Activated T-helper 2 cell treated with anti-CD3 and anti-CD28 coated beads, Interferon-gamma antibody, Interleukin-2, Interleukin-4, amounts not matched to agents 10 μg/mL and 5 μg/mL and 100 μg/mL, durations not matched to agents 14 hours and 24 hours and 36 hours (primary cell): ENCODE results near the gene MT1F. TPM values are rescaled to one million over a fixed set of nuclear protein-coding genes. Genes with fewer than 3 reads are reported as not detected.

Source experiments
- DNase-seq: peaks from one replicate; pipeline ENCODE4 v3.0.0; 2021; ENCODE audit warnings: low spot score
- H3K27ac Mint-ChIP-seq: one replicate; pipeline ENCODE4 v1.8.0; 2021; ENCODE audit warnings: mixed read lengths
- H3K27me3 Mint-ChIP-seq: one replicate; pipeline ENCODE4 v1.8.0; 2021; ENCODE audit warnings: low read depth, mixed read lengths
- H3K36me3 Mint-ChIP-seq: one replicate; pipeline ENCODE4 v1.8.0; 2021; ENCODE audit warnings: low read depth, mixed read lengths
- H3K4me1 Mint-ChIP-seq: one replicate; pipeline ENCODE4 v1.8.0; 2021; ENCODE audit warnings: low read depth, mixed read lengths
- H3K4me3 Mint-ChIP-seq: one replicate; pipeline ENCODE4 v1.8.0; 2021; ENCODE audit warnings: low read depth, mild to moderate bottlenecking, moderate library complexity, mixed read lengths
- H3K9me3 Mint-ChIP-seq: one replicate; pipeline ENCODE4 v1.8.0; 2021; ENCODE audit warnings: mixed read lengths
- intact Hi-C: fragments of 100-400 bp; cut with micrococcal nuclease; formaldehyde crosslinking; loops from one replicate; pipeline ENCODE4 v1.15.1; 2023
- total RNA-seq: library from RNA; stranded (reverse); gene quantifications from 2 replicates; pipeline ENCODE4 v1.2.3, GENCODE V29; 2022

The MT1F gene
- 6.4 and 8.0 TPM in 2 replicates for total RNA-seq

DNA sequence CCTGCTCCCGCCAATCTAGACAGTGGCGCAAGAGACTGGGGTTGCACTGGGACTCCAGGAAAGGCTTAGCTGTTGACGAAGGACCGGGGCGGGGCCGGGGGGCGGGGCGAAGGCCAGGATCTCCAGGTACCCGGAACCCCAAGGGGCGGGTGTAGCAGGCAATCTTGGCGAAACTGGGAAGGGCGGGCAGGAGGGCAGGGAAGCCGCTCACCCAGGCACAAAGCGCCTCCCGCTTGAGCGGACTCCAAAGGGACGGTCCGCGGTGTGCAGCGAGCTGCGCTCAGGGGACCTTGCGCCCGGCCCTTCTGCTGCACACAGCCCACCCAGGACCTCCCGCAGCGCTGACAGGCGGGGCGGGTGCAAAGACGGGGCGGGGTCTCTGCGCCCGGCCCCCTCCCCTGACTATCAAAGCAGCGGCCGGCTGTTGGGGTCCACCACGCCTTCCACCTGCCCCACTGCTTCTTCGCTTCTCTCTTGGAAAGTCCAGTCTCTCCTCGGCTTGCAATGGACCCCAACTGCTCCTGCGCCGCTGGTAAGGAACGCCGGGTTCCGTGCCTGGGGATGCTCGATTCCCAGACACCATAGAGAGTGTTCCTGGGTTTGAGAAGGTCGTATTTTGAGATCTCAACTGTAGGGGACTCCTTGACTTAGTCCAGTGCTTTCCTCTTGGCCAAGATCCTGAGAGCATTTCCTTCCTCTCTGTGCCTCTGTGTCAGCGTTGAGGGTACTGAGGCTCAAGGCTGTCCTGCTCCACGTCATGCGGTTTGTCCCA lies at the start of gene MT1F:
Gene MT1F, plus strand, starts transcription at position 405 of the 772 bp plus-strand sequence. Its CDS starts 100 bp downstream, at position 505.
- H3K27ac Mint-ChIP-seq, result peak within 1 kb of the TSS; percentile 79
- H3K4me1 Mint-ChIP-seq, result peaks cover 19% of the 10 kb centered on the region
- intact Hi-C loops, result loop anchor here (1.0 kb wide), 1 partner anchor 14 kb away; no protein-coding TSS in a partner anchor
- peak; percentile 47 for DNase-seq
- H3K4me3 Mint-ChIP-seq, result peak within 1 kb of the TSS; percentile 96
- no peaks in the 10 kb centered on the region for H3K36me3 Mint-ChIP-seq
- H3K9me3 Mint-ChIP-seq, result no peaks in the 10 kb centered on the region
- H3K27me3 Mint-ChIP-seq, result peaks cover 22% of the 10 kb centered on the region

DNA sequence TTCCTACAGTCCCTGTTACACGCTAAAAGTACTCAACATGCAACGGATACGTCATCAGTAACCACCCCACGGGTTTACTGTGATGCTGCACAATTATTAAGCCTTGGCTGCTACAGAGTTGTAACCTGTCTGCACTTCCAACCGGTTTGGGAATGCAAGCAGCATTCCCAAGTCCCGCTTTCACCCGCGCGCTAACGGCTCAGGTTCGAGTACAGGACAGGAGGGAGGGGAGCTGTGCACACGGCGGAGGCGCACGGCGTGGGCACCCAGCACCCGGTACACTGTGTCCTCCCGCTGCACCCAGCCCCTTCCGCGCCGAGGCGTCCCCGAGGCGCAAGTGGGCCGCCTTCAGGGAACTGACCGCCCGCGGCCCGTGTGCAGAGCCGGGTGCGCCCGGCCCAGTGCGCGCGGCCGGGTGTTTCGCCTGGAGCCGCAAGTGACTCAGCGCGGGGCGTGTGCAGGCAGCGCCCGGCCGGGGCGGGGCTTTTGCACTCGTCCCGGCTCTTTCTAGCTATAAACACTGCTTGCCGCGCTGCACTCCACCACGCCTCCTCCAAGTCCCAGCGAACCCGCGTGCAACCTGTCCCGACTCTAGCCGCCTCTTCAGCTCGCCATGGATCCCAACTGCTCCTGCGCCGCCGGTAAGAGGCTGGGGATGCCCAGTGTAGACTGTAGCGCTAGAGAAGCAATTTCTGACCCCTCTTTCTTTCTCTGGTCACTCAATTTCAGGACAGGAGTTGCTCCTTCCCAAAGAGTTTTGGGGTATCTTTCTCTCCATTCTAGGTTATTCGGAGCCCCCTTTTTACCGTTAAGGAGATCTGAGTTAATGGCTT lies 49.5 kb upstream of the MT1F start, which contains the start of gene MT2A:
Gene MT2A, plus strand, starts transcription at position 542 of the 833 bp plus-strand sequence. Its CDS starts 72 bp downstream, at position 614.
- H3K9me3 Mint-ChIP-seq, result no peaks in the 10 kb centered on the region
- H3K4me3 Mint-ChIP-seq, result peak within 1 kb of the TSS; percentile 97
- intact Hi-C loops, result loop anchor here (1.0 to 2.0 kb wide), 5 partner anchors 9 to 435 kb away; partner anchors contain the start of genes MT1E and MT1X
- no peaks in the 10 kb centered on the region for H3K27me3 Mint-ChIP-seq
- peak; percentile 88 for DNase-seq
- H3K27ac Mint-ChIP-seq, result peak within 1 kb of the TSS; percentile 99
- H3K36me3 Mint-ChIP-seq, result peaks cover 16% of the 10 kb centered on the region
- H3K4me1 Mint-ChIP-seq, result peaks cover 55% of the 10 kb centered on the region

DNA sequence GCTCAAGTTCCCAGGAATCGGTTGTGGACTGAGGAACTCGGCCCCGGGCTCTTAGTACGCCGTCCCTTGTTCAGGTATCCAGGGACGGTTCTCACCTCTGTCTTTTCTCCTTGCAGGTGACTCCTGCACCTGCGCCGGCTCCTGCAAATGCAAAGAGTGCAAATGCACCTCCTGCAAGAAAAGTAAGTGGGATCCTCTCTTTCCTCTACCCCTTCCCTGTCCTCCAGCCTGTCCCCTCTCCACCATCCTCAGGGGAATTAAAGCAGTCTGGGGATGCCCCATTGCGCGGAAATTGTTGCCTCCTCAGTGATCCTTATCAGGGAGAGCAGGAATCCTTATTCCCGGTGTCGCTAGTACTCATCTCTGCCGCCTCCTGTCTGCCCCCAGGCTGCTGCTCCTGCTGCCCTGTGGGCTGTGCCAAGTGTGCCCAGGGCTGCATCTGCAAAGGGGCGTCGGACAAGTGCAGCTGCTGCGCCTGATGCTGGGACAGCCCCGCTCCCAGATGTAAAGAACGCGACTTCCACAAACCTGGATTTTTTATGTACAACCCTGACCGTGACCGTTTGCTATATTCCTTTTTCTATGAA lies 48.8 kb upstream of the MT1F start:
- peak overlapping the region; percentile 99 for H3K27ac Mint-ChIP-seq

DNA sequence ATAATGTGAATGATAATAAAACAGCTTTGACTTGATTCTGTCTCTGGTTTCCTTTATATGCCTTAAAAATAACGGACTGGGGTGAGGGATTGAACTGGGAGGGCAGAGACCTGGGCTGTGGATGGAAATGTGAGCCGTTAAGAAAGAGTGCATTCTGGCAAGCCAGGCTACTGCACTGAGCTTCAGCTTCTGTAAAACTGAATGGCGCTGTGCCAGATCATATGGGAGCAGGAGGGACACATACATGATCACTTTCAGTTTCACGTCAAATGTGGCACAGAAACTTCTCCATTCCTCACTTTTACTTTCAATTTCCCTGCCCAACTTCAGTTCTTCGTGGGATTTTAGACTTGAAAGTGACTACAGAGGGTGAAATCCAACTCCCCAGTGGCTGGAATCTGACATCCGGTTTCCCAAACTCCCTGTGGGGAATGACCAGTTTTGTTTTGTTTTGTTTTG lies 48.3 kb upstream of the MT1F start:
- H3K4me3 Mint-ChIP-seq, result peak overlapping the region; percentile 97
- H3K4me1 Mint-ChIP-seq, result peaks cover 63% of the 10 kb centered on the region
- no peaks in the 10 kb centered on the region for H3K27me3 Mint-ChIP-seq
- peak; percentile 71 for DNase-seq
- H3K36me3 Mint-ChIP-seq, result peaks cover 16% of the 10 kb centered on the region
- intact Hi-C loops, result loop anchor here (2.0 kb wide), 2 partner anchors 253 to 433 kb away; no protein-coding TSS in a partner anchor
- no peaks in the 10 kb centered on the region for H3K9me3 Mint-ChIP-seq
- H3K27ac Mint-ChIP-seq, result peak overlapping the region; percentile 99

More for the DNA sequence above, 48.8 kb upstream of the MT1F start:
- Mint-ChIP-seq H3K9me3 (no peaks in the 10 kb centered on the region), H3K4me1 (peaks cover 58% of the 10 kb centered on the region), H3K27me3 (no peaks in the 10 kb centered on the region), H3K36me3 (peaks cover 16% of the 10 kb centered on the region), H3K4me3 (peak overlapping the region; percentile 97)
- DNase-seq, result no peak
- intact Hi-C loops, result loop anchor here (1.0 to 2.0 kb wide), 5 partner anchors 8 to 434 kb away; partner anchors contain the start of genes MT1E and MT1X

DNA sequence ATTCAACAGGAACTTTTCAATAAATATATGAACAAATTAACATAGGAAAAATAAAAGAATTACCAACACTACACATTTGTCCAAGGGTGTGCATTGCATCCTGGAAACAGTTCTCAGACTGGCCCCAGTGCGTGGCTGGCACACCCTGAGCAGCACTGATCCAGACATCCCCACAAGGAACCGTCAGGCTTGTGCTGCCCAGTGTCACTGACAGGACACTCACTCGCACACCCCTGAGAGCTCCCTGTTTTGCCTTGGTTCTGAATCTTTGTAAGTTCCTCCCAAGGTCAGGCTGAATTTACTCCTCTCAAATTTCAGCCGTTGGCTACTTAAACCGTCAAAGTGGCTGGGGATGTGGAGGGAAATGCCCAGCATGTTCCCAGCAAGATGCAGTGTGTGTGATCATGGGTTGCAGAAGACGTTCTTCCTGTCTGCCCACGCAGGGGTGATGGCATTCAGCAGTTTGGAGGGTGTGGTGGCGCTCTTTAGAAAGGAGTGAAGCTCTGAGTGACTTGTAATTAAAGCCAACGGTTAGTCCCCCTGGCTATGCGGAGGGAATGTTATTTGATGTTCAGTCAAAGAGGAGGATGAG lies 47.6 kb upstream of the MT1F start:
- no peaks in the 10 kb centered on the region for H3K27me3 Mint-ChIP-seq
- H3K4me3 Mint-ChIP-seq, result peak overlapping the region; percentile 97
- DNase-seq, result peak; percentile 54
- intact Hi-C loops, result loop anchor here (1.0 to 10.0 kb wide), 6 partner anchors 33 to 690 kb away; partner anchors contain the start of genes MT1G, MT1H, NUDT21 and OGFOD1
- H3K4me1 Mint-ChIP-seq, result peaks cover 69% of the 10 kb centered on the region
- peak overlapping the region; percentile 99 for H3K27ac Mint-ChIP-seq
- H3K36me3 Mint-ChIP-seq, result peaks cover 16% of the 10 kb centered on the region
- no peaks in the 10 kb centered on the region for H3K9me3 Mint-ChIP-seq

DNA sequence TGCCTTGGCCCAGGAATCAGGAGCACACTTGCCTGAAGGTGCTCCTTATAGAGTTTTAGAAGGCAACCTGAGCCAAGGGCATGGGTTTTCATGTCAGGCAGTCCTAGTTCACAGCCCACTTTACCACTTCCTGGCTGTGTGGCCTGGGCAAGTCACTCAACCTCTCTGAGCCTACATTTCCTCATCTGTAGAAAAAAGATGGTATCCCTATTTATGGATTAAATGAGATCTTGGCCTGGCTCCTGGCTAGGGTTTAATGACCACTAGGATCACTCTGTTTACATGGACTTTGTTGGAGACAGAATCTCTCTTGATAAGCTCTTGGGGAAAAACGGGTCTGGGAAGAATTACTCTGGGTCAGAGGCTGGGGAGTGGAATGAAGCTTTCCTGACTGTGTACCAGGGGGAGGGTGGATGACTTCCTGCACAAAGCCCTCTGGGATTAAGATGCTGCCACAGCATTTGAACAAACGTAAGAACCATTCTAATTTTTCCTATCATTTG lies 47.1 kb upstream of the MT1F start:
- DNase-seq, result no peak
- intact Hi-C loops, result loop anchor here (1.0 to 10.0 kb wide), 6 partner anchors 33 to 690 kb away; partner anchors contain the start of genes MT1G, MT1H, NUDT21 and OGFOD1
- peak overlapping the region; percentile 97 for H3K4me3 Mint-ChIP-seq
- no peaks in the 10 kb centered on the region for H3K27me3 Mint-ChIP-seq
- H3K27ac Mint-ChIP-seq, result peak overlapping the region; percentile 99
- H3K4me1 Mint-ChIP-seq, result peaks cover 75% of the 10 kb centered on the region
- H3K9me3 Mint-ChIP-seq, result no peaks in the 10 kb centered on the region
- peaks cover 16% of the 10 kb centered on the region for H3K36me3 Mint-ChIP-seq

DNA sequence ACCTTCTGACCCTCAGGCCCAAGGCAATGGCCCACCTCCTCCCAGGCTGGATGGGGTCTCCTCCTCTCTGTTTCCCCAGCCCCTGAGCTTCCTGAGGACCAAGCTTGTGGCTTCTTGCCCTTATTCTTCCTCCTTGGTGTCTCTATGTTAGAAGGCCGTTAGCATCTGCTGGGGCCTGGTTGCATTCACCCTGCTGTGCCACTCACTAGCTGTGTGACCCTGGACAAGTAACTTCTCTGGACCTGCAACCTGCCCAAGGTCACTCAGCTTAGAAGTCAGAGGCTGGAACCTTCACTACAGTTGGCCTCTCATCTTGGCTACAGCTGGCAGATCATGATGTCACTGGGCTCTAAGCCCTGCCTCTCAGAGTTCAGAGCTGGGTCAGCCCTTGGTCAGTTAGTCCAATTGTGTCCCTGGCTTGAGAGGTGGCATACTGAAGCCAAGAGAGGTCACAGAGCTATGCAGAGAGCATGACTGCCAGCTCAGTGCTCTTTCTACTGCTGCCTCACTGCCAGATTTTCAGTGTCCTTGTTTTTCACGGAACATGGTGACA lies 46.4 kb upstream of the MT1F start:
- peak overlapping the region; percentile 99 for H3K27ac Mint-ChIP-seq
- no peaks in the 10 kb centered on the region for H3K27me3 Mint-ChIP-seq
- DNase-seq, result no peak
- H3K36me3 Mint-ChIP-seq, result peaks cover 16% of the 10 kb centered on the region
- H3K9me3 Mint-ChIP-seq, result no peaks in the 10 kb centered on the region
- H3K4me1 Mint-ChIP-seq, result peaks cover 71% of the 10 kb centered on the region
- peak overlapping the region; percentile 27 for H3K4me3 Mint-ChIP-seq
- intact Hi-C loops, result loop anchor here (2.0 to 10.0 kb wide), 3 partner anchors 57 to 403 kb away; partner anchors contain the start of genes MT1G and MT1H

DNA sequence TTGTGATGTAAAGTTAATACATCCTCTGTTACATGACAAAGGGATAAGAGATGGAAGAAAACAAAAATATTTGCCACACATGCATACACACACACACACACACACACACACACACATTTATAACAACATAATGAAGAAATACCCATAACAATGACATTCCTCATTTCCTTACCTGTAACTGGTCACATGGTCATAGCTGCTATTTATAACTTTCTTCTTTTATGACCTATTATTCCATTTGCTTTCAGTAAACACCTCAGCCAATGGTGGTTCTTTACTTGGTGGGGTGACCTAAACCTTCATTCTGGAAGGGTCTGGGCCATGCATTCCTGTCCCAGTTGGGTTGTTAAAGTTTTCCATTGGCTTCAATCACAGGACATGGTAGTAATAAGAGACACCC lies 44.1 kb upstream of the MT1F start:
- intact Hi-C loops, result loop anchor here (1.0 to 10.0 kb wide), 3 partner anchors 331 to 428 kb away; no protein-coding TSS in a partner anchor

DNA sequence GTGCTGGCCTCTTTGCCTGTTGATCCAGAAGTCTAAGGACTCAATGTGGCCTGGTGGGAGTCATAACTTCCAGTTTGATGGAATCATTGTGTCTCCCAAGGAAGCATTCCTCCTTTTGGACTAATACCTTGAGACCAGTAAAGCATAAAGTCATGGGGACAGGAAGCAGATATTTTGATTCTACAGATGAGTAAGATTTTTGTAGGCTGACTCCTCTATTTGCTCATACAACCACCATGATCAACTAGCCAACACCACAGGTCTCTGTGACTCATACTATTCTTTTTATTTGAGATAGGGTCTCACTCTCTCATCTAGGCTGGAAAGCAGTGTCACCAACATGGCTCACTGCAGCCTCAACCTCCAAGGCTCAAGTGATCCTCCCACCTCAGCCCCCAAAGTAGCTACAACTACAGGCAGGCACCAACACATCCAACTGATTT lies 43.2 kb upstream of the MT1F start:
- intact Hi-C loops, result loop anchor here (1.0 to 10.0 kb wide), 3 partner anchors 330 to 427 kb away; no protein-coding TSS in a partner anchor
- peak overlapping the region; percentile 87 for H3K27ac Mint-ChIP-seq
- H3K9me3 Mint-ChIP-seq, result no peaks in the 10 kb centered on the region
- peaks cover 68% of the 10 kb centered on the region for H3K4me1 Mint-ChIP-seq
- no peaks in the 10 kb centered on the region for H3K27me3 Mint-ChIP-seq
- no peak for DNase-seq
- peak overlapping the region; percentile 59 for H3K4me3 Mint-ChIP-seq
- peaks cover 4% of the 10 kb centered on the region for H3K36me3 Mint-ChIP-seq

More for the DNA sequence above, 44.1 kb upstream of the MT1F start:
- Mint-ChIP-seq H3K27ac (peak overlapping the region; percentile 87), H3K4me1 (peaks cover 69% of the 10 kb centered on the region), H3K36me3 (peaks cover 13% of the 10 kb centered on the region), H3K27me3 (no peaks in the 10 kb centered on the region), H3K9me3 (no peaks in the 10 kb centered on the region), H3K4me3 (peak overlapping the region; percentile 59)
- DNase-seq, result no peak

DNA sequence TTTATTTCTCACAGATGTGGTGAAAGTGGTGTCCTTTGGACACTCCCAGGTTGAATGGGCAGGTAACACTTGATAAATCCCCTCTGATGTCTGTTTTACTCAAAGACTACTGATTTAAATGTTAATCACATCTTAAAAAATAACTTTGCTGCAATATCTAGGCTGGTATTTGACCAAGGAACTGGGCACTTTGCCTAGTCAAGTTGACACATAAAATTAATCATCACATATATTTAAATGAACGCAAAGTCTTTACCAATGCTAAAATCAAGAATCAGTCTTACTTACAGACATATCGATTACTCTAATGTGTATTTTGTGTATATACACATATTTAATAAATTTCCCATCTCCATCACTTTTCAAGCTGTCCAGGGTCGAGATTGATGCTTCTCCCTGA lies 42.4 kb upstream of the MT1F start:
- no peaks in the 10 kb centered on the region for H3K27me3 Mint-ChIP-seq
- no peak for DNase-seq
- peaks cover 65% of the 10 kb centered on the region for H3K4me1 Mint-ChIP-seq
- intact Hi-C loops, result loop anchor here (10.0 kb wide), 2 partner anchors 329 to 399 kb away; no protein-coding TSS in a partner anchor
- H3K4me3 Mint-ChIP-seq, result no peak overlapping the region
- no peaks in the 10 kb centered on the region for H3K9me3 Mint-ChIP-seq
- H3K36me3 Mint-ChIP-seq, result no peaks in the 10 kb centered on the region
- H3K27ac Mint-ChIP-seq, result peak overlapping the region; percentile 49

DNA sequence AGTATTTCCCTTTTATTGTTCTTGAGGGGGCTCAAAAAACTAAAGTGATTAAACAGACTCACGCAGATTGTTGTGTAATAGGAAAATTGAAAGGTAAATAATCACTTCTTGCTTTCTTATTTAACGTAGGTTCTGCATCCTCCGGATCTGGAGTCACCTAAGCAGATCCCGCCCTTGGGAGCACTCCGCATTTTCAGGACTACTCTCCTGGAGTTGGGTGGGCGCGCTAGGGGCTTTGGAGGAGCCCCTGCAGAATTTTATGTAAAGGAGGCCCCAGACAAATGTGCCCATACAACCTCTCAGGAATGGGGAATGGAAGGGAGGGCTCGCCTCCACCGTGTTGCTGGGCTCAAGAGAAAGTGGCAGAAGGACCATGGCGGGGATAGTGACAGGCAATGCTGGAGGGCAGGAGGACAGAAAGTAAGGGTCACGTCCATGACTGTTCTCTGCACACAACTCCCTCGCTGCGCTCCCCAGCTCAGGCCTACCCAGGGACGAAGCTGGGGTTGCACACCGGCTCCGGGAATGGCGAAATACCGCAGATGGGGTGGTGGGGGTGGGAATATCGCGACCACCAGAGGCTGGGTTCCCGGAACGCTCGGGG lies 41.0 kb upstream of the MT1F start:
- Mint-ChIP-seq H3K9me3 (no peaks in the 10 kb centered on the region), H3K27me3 (no peaks in the 10 kb centered on the region), H3K4me3 (peak overlapping the region; percentile 87), H3K27ac (peak overlapping the region; percentile 45), H3K36me3 (no peaks in the 10 kb centered on the region), H3K4me1 (peaks cover 51% of the 10 kb centered on the region)
- intact Hi-C loops, result loop anchor here (1.0 to 10.0 kb wide), 5 partner anchors 8 to 398 kb away; partner anchors contain the start of genes MT1E and MT2A
- no peak for DNase-seq
